Activated naive CD4-positive, alpha-beta T cell treated with anti-CD3 and anti-CD28 coated beads, Interleukin-2, amount 10 ng/mL, durations not matched to agents 7 days and 5 days (primary cell): ENCODE data around the gene POMGNT2.

Source experiments
- CTCF ChIA-PET: fragments of 350-600 bp; sonication (Branson Sonifier 250); formaldehyde crosslinking; loops from one replicate; lab custom pipeline; 2021; ENCODE audit warnings: antibody characterized with exemption; lab: Charles Lee
- DNase-seq: peaks from one replicate; pipeline ENCODE4 v3.0.0-alpha.2; 2020
- H3K27ac Mint-ChIP-seq: one replicate; pipeline ENCODE4 v1.8.0; 2021; ENCODE audit warnings: mild to moderate bottlenecking, moderate library complexity, mixed read lengths
- H3K27me3 Mint-ChIP-seq: one replicate; pipeline ENCODE4 v1.8.0; 2021; ENCODE audit warnings: mild to moderate bottlenecking, mixed read lengths
- H3K36me3 Mint-ChIP-seq: one replicate; pipeline ENCODE4 v1.8.0; 2021; ENCODE audit warnings: mixed read lengths
- H3K4me1 Mint-ChIP-seq: one replicate; pipeline ENCODE4 v1.8.0; 2021; ENCODE audit warnings: mixed read lengths
- H3K4me3 Mint-ChIP-seq: one replicate; pipeline ENCODE4 v1.8.0; 2021; ENCODE audit warnings: mild to moderate bottlenecking, moderate library complexity, mixed read lengths
- H3K9me3 Mint-ChIP-seq: one replicate; pipeline ENCODE4 v1.8.0; 2021; ENCODE audit warnings: mixed read lengths

POMGNT2 gene

GRCh38 chr3:43034911-43035310, 71.0 kb downstream of the POMGNT2 start:
- Mint-ChIP-seq H3K27me3 (peaks cover 4% of the 10 kb centered on the region), H3K4me3 (no peak overlapping the region), H3K9me3 (no peaks in the 10 kb centered on the region), H3K4me1 (peaks cover 9% of the 10 kb centered on the region), H3K27ac (peak overlapping the region; percentile 58), H3K36me3 (no peaks in the 10 kb centered on the region)
- DNase-seq, result no peak
- CTCF ChIA-PET, result no interaction called here

- no peaks in the 10 kb centered on the region for H3K9me3 Mint-ChIP-seq
- CTCF ChIA-PET, result no interaction called here
- peaks cover 4% of the 10 kb centered on the region for H3K27me3 Mint-ChIP-seq
- H3K4me1 Mint-ChIP-seq, result peaks cover 9% of the 10 kb centered on the region
- H3K4me3 Mint-ChIP-seq, result no peak overlapping the region
- no peak overlapping the region for H3K27ac Mint-ChIP-seq
- H3K36me3 Mint-ChIP-seq, result no peaks in the 10 kb centered on the region
- DNase-seq, result no peak
Measured at GRCh38 chr3:43034200-43034599, 71.7 kb downstream of the POMGNT2 start.

GRCh38 chr3:43032646-43033628, 72.9 kb downstream of the POMGNT2 start:
- peaks cover 1% of the 10 kb centered on the region for H3K4me1 Mint-ChIP-seq
- H3K4me3 Mint-ChIP-seq, result no peak overlapping the region
- DNase-seq, result no peak
- H3K27me3 Mint-ChIP-seq, result peaks cover 4% of the 10 kb centered on the region
- CTCF ChIA-PET, result no interaction called here
- H3K9me3 Mint-ChIP-seq, result no peaks in the 10 kb centered on the region
- H3K27ac Mint-ChIP-seq, result no peak overlapping the region
- H3K36me3 Mint-ChIP-seq, result no peaks in the 10 kb centered on the region

- Mint-ChIP-seq H3K36me3 (no peaks in the 10 kb centered on the region), H3K9me3 (no peaks in the 10 kb centered on the region), H3K4me1 (no peaks in the 10 kb centered on the region), H3K4me3 (no peak overlapping the region), H3K27ac (no peak overlapping the region), H3K27me3 (peaks cover 4% of the 10 kb centered on the region)
- CTCF ChIA-PET, result no interaction called here
- DNase-seq, result no peak
Measured at GRCh38 chr3:43031889-43032545, 73.9 kb downstream of the POMGNT2 start.

GRCh38 chr3:43031485-43031884, 74.4 kb downstream of the POMGNT2 start:
- no peak overlapping the region for H3K27ac Mint-ChIP-seq
- H3K36me3 Mint-ChIP-seq, result no peaks in the 10 kb centered on the region
- H3K4me1 Mint-ChIP-seq, result no peaks in the 10 kb centered on the region
- H3K9me3 Mint-ChIP-seq, result no peaks in the 10 kb centered on the region
- no peak overlapping the region for H3K4me3 Mint-ChIP-seq
- peaks cover 4% of the 10 kb centered on the region for H3K27me3 Mint-ChIP-seq
- no peak for DNase-seq
- CTCF ChIA-PET, result no interaction called here

GRCh38 chr3:43030162-43030935, 75.5 kb downstream of the POMGNT2 start:
- H3K4me1 Mint-ChIP-seq, result peaks cover 5% of the 10 kb centered on the region
- H3K9me3 Mint-ChIP-seq, result no peaks in the 10 kb centered on the region
- peaks cover 2% of the 10 kb centered on the region for H3K27me3 Mint-ChIP-seq
- H3K4me3 Mint-ChIP-seq, result no peak overlapping the region
- no peak overlapping the region for H3K27ac Mint-ChIP-seq
- H3K36me3 Mint-ChIP-seq, result no peaks in the 10 kb centered on the region
- CTCF ChIA-PET, result no interaction called here
- no peak for DNase-seq
